Cardiac fibroblast (primary cell): ENCODE measurements around the gene DNAH7.

Source experiments
- DNase-seq, 2 donors: peaks; one replicate each; pipeline versions ENCODE4 v3.0.0 to v3.0.0-alpha.2; 2010; ENCODE audit warnings: low read depth in 2 of 2
- H3K4me3 ChIP-seq, 2 donors: replicated peaks in 1 of 2; 1 replicate in 1 of 2; 2 replicates in 1 of 2; pipeline ENCODE4 v1.5.1; 2011; ENCODE audit warnings: low read depth in 2 of 2, low read length in 2 of 2, mild to moderate bottlenecking in 2 of 2, moderate library complexity in 1 of 2
- CTCF ChIP-seq: IDR thresholded peaks from one replicate; pipeline ENCODE4 v1.5.1; 2011; ENCODE audit warnings: low read depth, mild to moderate bottlenecking, low read length, inconsistent platforms

The DNAH7 gene

GRCh38 chr2:195838002-195838401 is 230.6 kb downstream of the DNAH7 start:
- peak; percentile 34 to 48 for DNase-seq
- no peak for TF ChIP-seq CTCF
- H3K4me3 ChIP-seq = no peak overlapping the region

- no peak for TF ChIP-seq CTCF
- H3K4me3 ChIP-seq = no peak overlapping the region
- DNase-seq = no peak
These were observed 232.6 kb downstream of the DNAH7 start for GRCh38 chr2:195836002-195836401.

GRCh38 chr2:195834836-195835235 is 233.8 kb downstream of the DNAH7 start:
- H3K4me3 ChIP-seq = no peak overlapping the region
- TF ChIP-seq CTCF = no peak
- DNase-seq = no peak

- DNase-seq = no peak
- H3K4me3 ChIP-seq = no peak overlapping the region
- no peak for TF ChIP-seq CTCF
These were observed 237.4 kb downstream of the DNAH7 start for GRCh38 chr2:195830968-195831950.

GRCh38 chr2:195824478-195824877 is 244.2 kb downstream of the DNAH7 start:
- no peak for DNase-seq
- no peak for TF ChIP-seq CTCF
- H3K4me3 ChIP-seq = no peak overlapping the region

- no peak for DNase-seq
- no peak overlapping the region for H3K4me3 ChIP-seq
- TF ChIP-seq CTCF = no peak
These were observed 245.4 kb downstream of the DNAH7 start for GRCh38 chr2:195823206-195823605.
